Mesothelial cell of epicardium (in vitro differentiated cells): ENCODE measurements around the gene MFN1. TPM values are rescaled to one million over a fixed set of nuclear protein-coding genes. Genes with fewer than 3 reads are reported as not detected.

Experiments
- DNase-seq, 2 experiments: peaks; one replicate each; pipeline ENCODE4 v3.0.0; 2021; ENCODE audit warnings: low spot score in 2 of 2; ENCODE audit not compliant: unreplicated experiment in 2 of 2
- H3K27ac Mint-ChIP-seq: 2 replicates; pipeline ENCODE4 v1.8.0; 2021; ENCODE audit warnings: mixed read lengths
- H3K27me3 Mint-ChIP-seq: 2 replicates; pipeline ENCODE4 v1.8.0; 2021; ENCODE audit warnings: low read depth, mixed read lengths
- H3K36me3 Mint-ChIP-seq: 2 replicates; pipeline ENCODE4 v1.8.0; 2021; ENCODE audit warnings: mixed read lengths
- H3K4me1 Mint-ChIP-seq: 2 replicates; pipeline ENCODE4 v1.8.0; 2021; ENCODE audit warnings: mixed read lengths
- H3K4me3 Mint-ChIP-seq: 2 replicates; pipeline ENCODE4 v1.8.0; 2021; ENCODE audit warnings: mild to moderate bottlenecking, moderate library complexity, mixed read lengths
- H3K9me3 Mint-ChIP-seq: 2 replicates; pipeline ENCODE4 v1.8.0; 2021; ENCODE audit warnings: mixed read lengths
- CTCF ChIP-seq: fragments of 200-600 bp; sonication (generic); IDR thresholded peaks from one replicate; pipeline ENCODE4 v1.5.0; 2021; ENCODE audit warnings: antibody characterized with exemption; ENCODE audit not compliant: unreplicated experiment
- total RNA-seq: library from RNA; stranded (reverse); gene quantifications from 3 replicates; pipeline ENCODE4 v1.2.1, GENCODE V29; 2021

The MFN1 gene
- total RNA-seq, 1 donor from 2014 or later: 64.7 TPM

- H3K27me3 Mint-ChIP-seq: no peaks in the 10 kb centered on the region
- peaks cover 8% of the 10 kb centered on the region for H3K36me3 Mint-ChIP-seq
- no peak overlapping the region for H3K27ac Mint-ChIP-seq
Measured at GRCh38 chr3:179410331-179410730, 62.8 kb downstream of the MFN1 start.

GRCh38 chr3:179410999-179411398 lies 63.5 kb downstream of the MFN1 start:
- DNase-seq: no peak
- H3K4me1 Mint-ChIP-seq: no peaks in the 10 kb centered on the region
- no peak overlapping the region for H3K4me3 Mint-ChIP-seq
- no peaks in the 10 kb centered on the region for H3K9me3 Mint-ChIP-seq
- peaks cover 9% of the 10 kb centered on the region for H3K36me3 Mint-ChIP-seq
- TF ChIP-seq CTCF: no peak
- H3K27ac Mint-ChIP-seq: no peak overlapping the region
- no peaks in the 10 kb centered on the region for H3K27me3 Mint-ChIP-seq

More at GRCh38 chr3:179410331-179410730, 62.8 kb downstream of the MFN1 start:
- Mint-ChIP-seq H3K9me3 (no peaks in the 10 kb centered on the region), H3K4me1 (no peaks in the 10 kb centered on the region), H3K4me3 (no peak overlapping the region)
- TF ChIP-seq CTCF: no peak
- no peak for DNase-seq

- H3K36me3 Mint-ChIP-seq: peaks cover 16% of the 10 kb centered on the region
- H3K27me3 Mint-ChIP-seq: no peaks in the 10 kb centered on the region
- no peaks in the 10 kb centered on the region for H3K9me3 Mint-ChIP-seq
- H3K4me3 Mint-ChIP-seq: no peak overlapping the region
- TF ChIP-seq CTCF: no peak
- H3K4me1 Mint-ChIP-seq: no peaks in the 10 kb centered on the region
- no peak for DNase-seq
- H3K27ac Mint-ChIP-seq: no peak overlapping the region
Measured at GRCh38 chr3:179414804-179415203, 67.3 kb downstream of the MFN1 start.

- no peak for DNase-seq
- Mint-ChIP-seq H3K27ac (no peak overlapping the region), H3K9me3 (no peaks in the 10 kb centered on the region), H3K36me3 (peaks cover 14% of the 10 kb centered on the region), H3K27me3 (no peaks in the 10 kb centered on the region), H3K4me1 (no peaks in the 10 kb centered on the region), H3K4me3 (no peak overlapping the region)
- no peak for TF ChIP-seq CTCF
Measured at GRCh38 chr3:179415377-179415776, 67.9 kb downstream of the MFN1 start.

GRCh38 chr3:179416681-179417080 lies 69.2 kb downstream of the MFN1 start:
- Mint-ChIP-seq H3K9me3 (no peaks in the 10 kb centered on the region), H3K4me3 (no peak overlapping the region), H3K4me1 (no peaks in the 10 kb centered on the region), H3K27me3 (no peaks in the 10 kb centered on the region), H3K27ac (no peak overlapping the region), H3K36me3 (peaks cover 12% of the 10 kb centered on the region)
- DNase-seq: no peak
- TF ChIP-seq CTCF: no peak

GRCh38 chr3:179418610-179419009 lies 71.1 kb downstream of the MFN1 start:
- Mint-ChIP-seq H3K4me1 (no peaks in the 10 kb centered on the region), H3K4me3 (no peak overlapping the region), H3K27ac (no peak overlapping the region), H3K9me3 (no peaks in the 10 kb centered on the region), H3K27me3 (no peaks in the 10 kb centered on the region), H3K36me3 (peaks cover 16% of the 10 kb centered on the region)
- no peak for TF ChIP-seq CTCF
- no peak for DNase-seq
